ACHN (cell line): ENCODE measurements around the gene LAMP1.
A peak's percentile ranks its signal among the peaks of the same experiment; 100 is the strongest.
"Not testable (repeated sequence)": the region's sequence is repeated elsewhere in the genome, so short reads cannot be mapped to it uniquely, and the experiment has no call there.

ENCODE experiments used
- DNase-seq: peaks from one replicate; pipeline ENCODE4 v3.0.0-alpha.2; 2015
- in situ Hi-C: cut with HindIII; loops from 2 replicates; pipeline ENCODE4 v1.10.0; 2017; ENCODE audit warnings: low sequenced_read_pairs, low pct_ligation_motif_present, low pct_unique_long_range_greater_than_20kb

The LAMP1 gene

GRCh38 chr13:113296823-113297369 is at the start of gene LAMP1:
TSS of gene LAMP1 (plus strand) at chr13:113297239. CDS start at chr13:113297435, 196 bp downstream.
- peak; percentile 93 for DNase-seq
- in situ Hi-C loops, result no loop called here

- no peak for DNase-seq
- in situ Hi-C loops, result no loop called here
Observed at GRCh38 chr13:113252516-113253095, 44.4 kb upstream of the LAMP1 start.

GRCh38 chr13:113257908-113258307 is 39.1 kb upstream of the LAMP1 start:
- DNase-seq, in situ Hi-C loops: not testable (repeated sequence)

GRCh38 chr13:113258321-113259054 is 38.6 kb upstream of the LAMP1 start:
- no peak for DNase-seq

GRCh38 chr13:113260996-113261395 is 36.0 kb upstream of the LAMP1 start:
- in situ Hi-C loops, result no loop called here

More at GRCh38 chr13:113258321-113259054, 38.6 kb upstream of the LAMP1 start:
- in situ Hi-C loops, result no loop called here

GRCh38 chr13:113263016-113263415 is 34.0 kb upstream of the LAMP1 start:
- in situ Hi-C loops, DNase-seq: not testable (repeated sequence)

More at GRCh38 chr13:113260996-113261395, 36.0 kb upstream of the LAMP1 start:
- DNase-seq, result no peak

- no peak for DNase-seq
- in situ Hi-C loops, result no loop called here
Observed at GRCh38 chr13:113267642-113268405, 29.2 kb upstream of the LAMP1 start.

- DNase-seq, result no peak
Observed at GRCh38 chr13:113272031-113272430, 25.0 kb upstream of the LAMP1 start.

GRCh38 chr13:113272701-113273181 is 24.3 kb upstream of the LAMP1 start:
- in situ Hi-C loops, result no loop called here
- DNase-seq, result no peak

More at GRCh38 chr13:113272031-113272430, 25.0 kb upstream of the LAMP1 start:
- in situ Hi-C loops, result no loop called here

GRCh38 chr13:113273321-113273720 is 23.7 kb upstream of the LAMP1 start:
- in situ Hi-C loops, result no loop called here
- no peak for DNase-seq

- in situ Hi-C loops, result no loop called here
- DNase-seq, result peak; percentile 83
Observed at GRCh38 chr13:113273851-113274590, 23.0 kb upstream of the LAMP1 start.

GRCh38 chr13:113274721-113275120 is 22.3 kb upstream of the LAMP1 start:
- no peak for DNase-seq
- in situ Hi-C loops, result no loop called here

GRCh38 chr13:113275387-113275786 is 21.7 kb upstream of the LAMP1 start:
- DNase-seq, result peak; percentile 86
- in situ Hi-C loops, result no loop called here

GRCh38 chr13:113280126-113280525 is 16.9 kb upstream of the LAMP1 start:
- no peak for DNase-seq
- in situ Hi-C loops, result no loop called here

- no peak for DNase-seq
Observed at GRCh38 chr13:113283904-113284303, 13.1 kb upstream of the LAMP1 start.

GRCh38 chr13:113288880-113289279 is 8.2 kb upstream of the LAMP1 start:
- in situ Hi-C loops, result no loop called here
- no peak for DNase-seq

More at GRCh38 chr13:113283904-113284303, 13.1 kb upstream of the LAMP1 start:
- in situ Hi-C loops, result no loop called here

- in situ Hi-C loops, result no loop called here
- no peak for DNase-seq
Observed at GRCh38 chr13:113291129-113291528, 5.9 kb upstream of the LAMP1 start.
